ENCODE results near the gene ARSJ.

The ARSJ gene

GRCh38 chr4:113987382-113987941, 8.0 kb upstream of the ARSJ start:
- DNase-seq (ENCODE audit: low read depth) = no peak

GRCh38 chr4:113982181-113982580, 2.7 kb upstream of the ARSJ start:
- no peak for DNase-seq (ENCODE audit: low read depth)

GRCh38 chr4:113981591-113981990, 2.1 kb upstream of the ARSJ start:
- no peak for DNase-seq (ENCODE audit: low read depth)

- DNase-seq (ENCODE audit: low read depth) = no peak
These were observed 613 bp upstream of the ARSJ start for GRCh38 chr4:113979905-113980615.

- DNase-seq (ENCODE audit: low read depth) = no peak
These were observed 793 bp downstream of the ARSJ start for GRCh38 chr4:113978561-113979147.

GRCh38 chr4:113978105-113978504, 1.3 kb downstream of the ARSJ start:
- no peak for DNase-seq (ENCODE audit: low read depth)

GRCh38 chr4:113977526-113977855, 2.0 kb downstream of the ARSJ start:
- DNase-seq (ENCODE audit: low read depth) = no peak

- no peak for DNase-seq (ENCODE audit: low read depth)
These were observed 2.5 kb downstream of the ARSJ start for GRCh38 chr4:113976741-113977525.

GRCh38 chr4:113975578-113975977, 3.9 kb downstream of the ARSJ start:
- no peak for DNase-seq (ENCODE audit: low read depth)

GRCh38 chr4:113974467-113974866, 5.0 kb downstream of the ARSJ start:
- no peak for DNase-seq (ENCODE audit: low read depth)

GRCh38 chr4:113973345-113973744, 6.1 kb downstream of the ARSJ start:
- no peak for DNase-seq (ENCODE audit: low read depth)

- DNase-seq (ENCODE audit: low read depth) = no peak
These were observed 6.7 kb downstream of the ARSJ start for GRCh38 chr4:113972781-113973180.

GRCh38 chr4:113971706-113972360, 7.6 kb downstream of the ARSJ start:
- no peak for DNase-seq (ENCODE audit: low read depth)

GRCh38 chr4:113969709-113970334, 9.6 kb downstream of the ARSJ start:
- no peak for DNase-seq (ENCODE audit: low read depth)

- no peak for DNase-seq (ENCODE audit: low read depth)
These were observed 11.0 kb downstream of the ARSJ start for GRCh38 chr4:113968473-113968872.

- DNase-seq (ENCODE audit: low read depth) = no peak
These were observed 11.8 kb downstream of the ARSJ start for GRCh38 chr4:113967687-113968086.

GRCh38 chr4:113962719-113963265, 16.7 kb downstream of the ARSJ start:
- no peak for DNase-seq (ENCODE audit: low read depth)

- DNase-seq (ENCODE audit: low read depth) = no peak
These were observed 17.5 kb downstream of the ARSJ start for GRCh38 chr4:113962016-113962347.

- DNase-seq (ENCODE audit: low read depth) = no peak
These were observed 18.6 kb downstream of the ARSJ start for GRCh38 chr4:113960684-113961321.

- DNase-seq (ENCODE audit: low read depth) = no peak
These were observed 19.9 kb downstream of the ARSJ start for GRCh38 chr4:113959539-113959937.
